Loucy (cell line): ENCODE measurements around the gene LRRC34.

Experiments
- H2AFZ ChIP-seq: fragments of 200-600 bp; sonication (generic); 2 replicates; pipeline ENCODE4 v1.6.0; 2016; ENCODE audit warnings: antibody characterized with exemption, mild to moderate bottlenecking, low read length, moderate library complexity
- H3F3A ChIP-seq: fragments of 200-600 bp; 2 replicates; pipeline ENCODE4 v1.6.0; 2016; ENCODE audit warnings: antibody characterized with exemption, low read depth, mild to moderate bottlenecking
- H3K27me3 ChIP-seq: fragments of 200-600 bp; sonication (generic); 2 replicates; pipeline ENCODE4 v1.6.1; 2014; ENCODE audit warnings: low read length, mild to moderate bottlenecking; ENCODE audit not compliant: insufficient read depth, poor library complexity, severe bottlenecking
- H3K36me3 ChIP-seq: fragments of 200-600 bp; sonication (generic); 2 replicates; pipeline ENCODE4 v1.6.1; 2016; ENCODE audit warnings: low read length; ENCODE audit not compliant: insufficient read depth
- H3K4me1 ChIP-seq: fragments of 200-600 bp; sonication (generic); 2 replicates; pipeline ENCODE4 v1.5.1; 2014; ENCODE audit warnings: low read length, mild to moderate bottlenecking; ENCODE audit not compliant: insufficient read depth, poor library complexity, severe bottlenecking
- H3K4me2 ChIP-seq: fragments of 200-600 bp; sonication (generic); 2 replicates; pipeline ENCODE4 v1.6.0; 2014; ENCODE audit warnings: antibody characterized with exemption, low read length, low read depth, mild to moderate bottlenecking; ENCODE audit not compliant: poor library complexity, severe bottlenecking
- H3K4me3 ChIP-seq: fragments of 200-600 bp; sonication (generic); 2 replicates; pipeline ENCODE4 v1.5.1; 2014; ENCODE audit warnings: low read length, mild to moderate bottlenecking, mixed read lengths; ENCODE audit not compliant: poor library complexity, severe bottlenecking
- H3K79me2 ChIP-seq: fragments of 200-600 bp; sonication (generic); 2 replicates; pipeline ENCODE4 v1.6.1; 2014; ENCODE audit warnings: low read length; ENCODE audit not compliant: insufficient read depth
- H3K9ac ChIP-seq: fragments of 200-600 bp; sonication (generic); 2 replicates; pipeline ENCODE4 v1.6.0; 2014; ENCODE audit warnings: mild to moderate bottlenecking, low read depth, low read length, moderate library complexity; ENCODE audit not compliant: poor library complexity, severe bottlenecking
- H3K9me2 ChIP-seq: fragments of 200-600 bp; sonication (generic); replicated peaks from 2 replicates; pipeline ENCODE4 v1.6.1; 2016; ENCODE audit warnings: low read depth, low read length, mixed read lengths
- H3K9me3 ChIP-seq: fragments of 200-600 bp; sonication (generic); 2 replicates; pipeline ENCODE4 v1.6.1; 2014; ENCODE audit warnings: mild to moderate bottlenecking, antibody characterized with exemption, low read length, low read depth; ENCODE audit not compliant: insufficient read depth
- H4K20me1 ChIP-seq: fragments of 200-600 bp; sonication (generic); 2 replicates; pipeline ENCODE4 v1.6.0; 2014; ENCODE audit warnings: antibody characterized with exemption, low read length, mild to moderate bottlenecking; ENCODE audit not compliant: insufficient read depth, poor library complexity, severe bottlenecking
- EZH2phosphoT487 ChIP-seq: fragments of 200-600 bp; IDR thresholded peaks from 2 replicates; pipeline ENCODE4 v1.6.1; 2018; ENCODE audit warnings: antibody characterized with exemption, mild to moderate bottlenecking, moderate library complexity, borderline replicate concordance
- TF ChIP-seq, protein P1 (sequence below): fragments of 200-600 bp; sonication (generic); conservative IDR thresholded peaks from 2 replicates; pipeline ENCODE4 v1.5.1; 2014; ENCODE audit warnings: mild to moderate bottlenecking, antibody characterized with exemption, low read length

Gene LRRC34

GRCh38 chr3:169825316-169825715, 12.6 kb upstream of the LRRC34 start:
- Histone ChIP-seq H3K4me3 (no peak overlapping the region), H3K9ac (no peak overlapping the region), H3K9me2 (no peaks in the 10 kb centered on the region), H3K27me3 (no peaks in the 10 kb centered on the region), H3K4me2 (no peak overlapping the region), H3K4me1 (no peaks in the 10 kb centered on the region), H3K79me2 (no peaks in the 10 kb centered on the region), H2AFZ (no peak overlapping the region), H4K20me1 (no peaks in the 10 kb centered on the region), H3K36me3 (no peaks in the 10 kb centered on the region), H3F3A (no peaks in the 10 kb centered on the region), H3K9me3 (no peaks in the 10 kb centered on the region)
- TF ChIP-seq, protein P1, sequence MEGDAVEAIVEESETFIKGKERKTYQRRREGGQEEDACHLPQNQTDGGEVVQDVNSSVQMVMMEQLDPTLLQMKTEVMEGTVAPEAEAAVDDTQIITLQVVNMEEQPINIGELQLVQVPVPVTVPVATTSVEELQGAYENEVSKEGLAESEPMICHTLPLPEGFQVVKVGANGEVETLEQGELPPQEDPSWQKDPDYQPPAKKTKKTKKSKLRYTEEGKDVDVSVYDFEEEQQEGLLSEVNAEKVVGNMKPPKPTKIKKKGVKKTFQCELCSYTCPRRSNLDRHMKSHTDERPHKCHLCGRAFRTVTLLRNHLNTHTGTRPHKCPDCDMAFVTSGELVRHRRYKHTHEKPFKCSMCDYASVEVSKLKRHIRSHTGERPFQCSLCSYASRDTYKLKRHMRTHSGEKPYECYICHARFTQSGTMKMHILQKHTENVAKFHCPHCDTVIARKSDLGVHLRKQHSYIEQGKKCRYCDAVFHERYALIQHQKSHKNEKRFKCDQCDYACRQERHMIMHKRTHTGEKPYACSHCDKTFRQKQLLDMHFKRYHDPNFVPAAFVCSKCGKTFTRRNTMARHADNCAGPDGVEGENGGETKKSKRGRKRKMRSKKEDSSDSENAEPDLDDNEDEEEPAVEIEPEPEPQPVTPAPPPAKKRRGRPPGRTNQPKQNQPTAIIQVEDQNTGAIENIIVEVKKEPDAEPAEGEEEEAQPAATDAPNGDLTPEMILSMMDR: no peak

DNA sequence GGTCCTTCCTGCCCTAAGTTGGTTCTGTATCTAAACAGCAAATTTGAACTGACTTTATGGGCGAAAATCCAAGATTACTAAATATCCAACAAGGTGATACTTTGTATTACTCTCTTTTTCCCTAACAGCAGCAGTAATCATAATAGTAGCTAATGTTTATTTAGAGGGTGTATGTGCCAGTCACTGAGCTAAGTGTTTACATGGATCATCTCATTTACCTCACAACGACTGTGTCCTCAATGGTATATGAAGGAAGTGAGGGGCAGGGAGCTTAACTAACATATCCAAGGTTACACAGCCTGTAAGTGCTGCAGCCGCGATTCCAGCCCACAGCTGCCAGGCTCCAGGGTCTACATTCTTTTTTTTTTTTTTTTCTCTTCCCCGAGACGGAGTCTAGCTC, 10.3 kb upstream of the LRRC34 start:
- H3K9me2 ChIP-seq: no peaks in the 10 kb centered on the region
- TF ChIP-seq, protein P1: no peak
- TF ChIP-seq EZH2phosphoT487: no peak
- no peaks in the 10 kb centered on the region for H3K4me1 ChIP-seq
- H3K9ac ChIP-seq: no peak overlapping the region
- no peaks in the 10 kb centered on the region for H3K36me3 ChIP-seq
- H2AFZ ChIP-seq: no peak overlapping the region
- no peaks in the 10 kb centered on the region for H3F3A ChIP-seq
- H3K79me2 ChIP-seq: no peaks in the 10 kb centered on the region
- H3K4me3 ChIP-seq: no peak overlapping the region
- H3K4me2 ChIP-seq: no peak overlapping the region
- no peaks in the 10 kb centered on the region for H3K27me3 ChIP-seq
- H4K20me1 ChIP-seq: no peaks in the 10 kb centered on the region
- no peaks in the 10 kb centered on the region for H3K9me3 ChIP-seq

DNA sequence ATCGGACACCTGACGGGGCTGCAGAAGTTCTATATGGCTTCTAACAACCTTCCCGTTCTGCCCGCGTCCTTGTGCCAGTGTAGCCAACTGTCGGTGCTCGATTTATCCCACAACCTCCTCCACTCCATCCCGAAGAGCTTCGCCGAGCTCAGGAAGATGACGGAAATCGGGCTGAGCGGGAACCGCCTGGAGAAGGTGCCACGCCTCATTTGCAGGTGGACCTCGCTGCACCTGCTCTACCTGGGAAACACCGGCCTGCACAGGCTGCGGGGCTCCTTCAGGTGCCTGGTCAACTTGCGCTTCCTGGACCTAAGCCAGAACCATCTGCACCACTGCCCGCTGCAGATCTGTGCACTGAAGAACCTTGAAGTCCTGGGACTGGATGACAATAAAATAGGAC, 9.8 kb upstream of the LRRC34 start:
- Histone ChIP-seq H3K27me3 (no peaks in the 10 kb centered on the region), H3K79me2 (no peaks in the 10 kb centered on the region), H3K4me3 (no peak overlapping the region), H3K9me3 (no peaks in the 10 kb centered on the region), H2AFZ (no peak overlapping the region), H4K20me1 (no peaks in the 10 kb centered on the region), H3K4me2 (no peak overlapping the region), H3F3A (no peaks in the 10 kb centered on the region), H3K4me1 (no peaks in the 10 kb centered on the region), H3K36me3 (no peaks in the 10 kb centered on the region), H3K9ac (no peak overlapping the region), H3K9me2 (no peaks in the 10 kb centered on the region)
- TF ChIP-seq EZH2phosphoT487: no peak
- TF ChIP-seq, protein P1: no peak
